ENCODE measurements around the gene ARPC5L.

Gene ARPC5L

GRCh38 chr9:124881138-124881743, 19.3 kb downstream of the ARPC5L start:
- no peaks in the 10 kb centered on the region for H3K27me3 ChIP-seq (replicated peaks)
- no peak overlapping the region for H3K27ac ChIP-seq
- in situ Hi-C loops (cut with HindIII; ENCODE audit: low pct_ligation_motif_present, low sequenced_read_pairs): no loop called here
- peaks cover 18% of the 10 kb centered on the region for H3K36me3 ChIP-seq (replicated peaks)
- no peak overlapping the region for H3K4me3 ChIP-seq (ENCODE audit: low read depth, low read length)
- DNase-seq: no peak
- TF ChIP-seq, protein P1, sequence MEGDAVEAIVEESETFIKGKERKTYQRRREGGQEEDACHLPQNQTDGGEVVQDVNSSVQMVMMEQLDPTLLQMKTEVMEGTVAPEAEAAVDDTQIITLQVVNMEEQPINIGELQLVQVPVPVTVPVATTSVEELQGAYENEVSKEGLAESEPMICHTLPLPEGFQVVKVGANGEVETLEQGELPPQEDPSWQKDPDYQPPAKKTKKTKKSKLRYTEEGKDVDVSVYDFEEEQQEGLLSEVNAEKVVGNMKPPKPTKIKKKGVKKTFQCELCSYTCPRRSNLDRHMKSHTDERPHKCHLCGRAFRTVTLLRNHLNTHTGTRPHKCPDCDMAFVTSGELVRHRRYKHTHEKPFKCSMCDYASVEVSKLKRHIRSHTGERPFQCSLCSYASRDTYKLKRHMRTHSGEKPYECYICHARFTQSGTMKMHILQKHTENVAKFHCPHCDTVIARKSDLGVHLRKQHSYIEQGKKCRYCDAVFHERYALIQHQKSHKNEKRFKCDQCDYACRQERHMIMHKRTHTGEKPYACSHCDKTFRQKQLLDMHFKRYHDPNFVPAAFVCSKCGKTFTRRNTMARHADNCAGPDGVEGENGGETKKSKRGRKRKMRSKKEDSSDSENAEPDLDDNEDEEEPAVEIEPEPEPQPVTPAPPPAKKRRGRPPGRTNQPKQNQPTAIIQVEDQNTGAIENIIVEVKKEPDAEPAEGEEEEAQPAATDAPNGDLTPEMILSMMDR (IDR thresholded peaks at IDR 0.05; ENCODE audit: low read depth, low read length, missing control alignments): no peak

DNA sequence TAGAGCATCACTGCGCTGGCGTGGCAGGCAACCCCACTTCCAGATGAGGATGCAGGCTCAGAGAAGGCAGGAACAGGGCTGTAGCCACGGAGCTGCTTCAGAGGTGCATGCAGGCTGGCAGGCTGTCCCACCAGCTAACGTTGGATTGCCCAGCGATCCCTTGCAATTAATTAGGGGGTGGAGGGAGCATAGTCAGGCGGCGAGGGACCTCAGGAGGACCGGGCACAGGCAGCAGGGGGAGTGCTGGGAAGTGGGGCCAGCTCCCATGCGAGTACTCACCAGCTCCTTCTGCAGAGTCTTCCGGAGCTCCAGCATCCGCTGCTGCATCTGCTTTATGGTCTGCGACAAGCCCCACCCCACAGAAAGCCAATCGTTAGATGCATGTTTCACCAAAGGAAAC, 20.3 kb downstream of the ARPC5L start:
- Histone ChIP-seq H3K27ac (no peak overlapping the region), H3K27me3 (replicated peaks) (no peaks in the 10 kb centered on the region), H3K4me3 (ENCODE audit: low read depth, low read length) (no peak overlapping the region), H3K36me3 (replicated peaks) (peaks cover 10% of the 10 kb centered on the region)
- DNase-seq: no peak
- in situ Hi-C loops (cut with HindIII; ENCODE audit: low pct_ligation_motif_present, low sequenced_read_pairs): no loop called here
- TF ChIP-seq, protein P1 (IDR thresholded peaks at IDR 0.05; ENCODE audit: low read depth, low read length, missing control alignments): no peak

DNA sequence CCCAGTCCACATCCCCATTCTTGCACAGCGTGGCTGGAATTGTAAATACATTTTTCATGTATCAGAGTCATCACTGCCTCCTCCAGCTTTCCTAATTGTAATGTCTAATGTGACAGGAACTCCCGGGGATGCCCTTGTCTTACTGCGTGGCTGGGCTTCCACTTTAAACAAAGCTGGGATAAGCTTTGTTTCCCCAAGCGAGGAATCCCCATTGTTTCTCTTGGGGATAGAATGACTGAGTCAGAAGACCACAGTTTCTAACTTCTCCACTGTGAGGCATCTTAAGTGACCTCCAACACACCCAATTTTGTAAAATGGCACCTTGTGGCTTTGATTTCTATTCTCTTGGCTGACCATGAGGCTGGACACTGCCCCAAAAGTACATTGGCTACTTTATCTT, 22.4 kb downstream of the ARPC5L start:
- DNase-seq: no peak
- H3K27me3 ChIP-seq (replicated peaks): no peaks in the 10 kb centered on the region
- peaks cover 8% of the 10 kb centered on the region for H3K36me3 ChIP-seq (replicated peaks)
- no peak overlapping the region for H3K4me3 ChIP-seq (ENCODE audit: low read depth, low read length)
- in situ Hi-C loops (cut with HindIII; ENCODE audit: low pct_ligation_motif_present, low sequenced_read_pairs): no loop called here
- no peak overlapping the region for H3K27ac ChIP-seq
- TF ChIP-seq, protein P1 (IDR thresholded peaks at IDR 0.05; ENCODE audit: low read depth, low read length, missing control alignments): no peak

- no peaks in the 10 kb centered on the region for H3K27me3 ChIP-seq (replicated peaks)
- H3K4me3 ChIP-seq (ENCODE audit: low read depth, low read length): no peak overlapping the region
- no peak for DNase-seq
- peaks cover 12% of the 10 kb centered on the region for H3K36me3 ChIP-seq (replicated peaks)
- in situ Hi-C loops (cut with HindIII; ENCODE audit: low pct_ligation_motif_present, low sequenced_read_pairs): no loop called here
- TF ChIP-seq, protein P1 (IDR thresholded peaks at IDR 0.05; ENCODE audit: low read depth, low read length, missing control alignments): no peak
- no peak overlapping the region for H3K27ac ChIP-seq
Observed at GRCh38 chr9:124885551-124885950, 23.6 kb downstream of the ARPC5L start.

DNA sequence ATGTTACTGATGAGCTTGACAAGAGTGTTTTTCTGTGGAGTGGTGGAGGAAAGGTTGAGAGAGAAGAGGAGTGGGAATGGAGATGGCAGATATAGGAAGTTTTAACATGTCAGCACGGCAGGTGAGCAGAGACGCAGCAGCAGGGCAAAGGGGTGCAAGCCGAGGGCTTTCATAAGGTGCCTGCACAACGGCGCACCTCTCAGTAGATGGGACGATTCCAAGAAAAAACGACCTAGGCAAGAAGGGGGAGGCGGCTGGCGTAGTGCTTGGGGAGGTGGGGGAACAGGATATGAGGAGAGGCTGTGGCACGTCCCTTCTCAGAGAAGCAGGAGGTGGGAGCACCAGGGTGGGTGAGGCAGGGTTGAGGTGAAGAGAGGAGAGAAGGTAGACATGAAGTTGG, 24.5 kb downstream of the ARPC5L start:
- Histone ChIP-seq H3K4me3 (ENCODE audit: low read depth, low read length) (no peak overlapping the region), H3K27ac (no peak overlapping the region), H3K27me3 (replicated peaks) (no peaks in the 10 kb centered on the region), H3K36me3 (replicated peaks) (peaks cover 15% of the 10 kb centered on the region)
- DNase-seq: no peak
- in situ Hi-C loops (cut with HindIII; ENCODE audit: low pct_ligation_motif_present, low sequenced_read_pairs): no loop called here
- TF ChIP-seq, protein P1 (IDR thresholded peaks at IDR 0.05; ENCODE audit: low read depth, low read length, missing control alignments): no peak

- TF ChIP-seq, protein P1 (IDR thresholded peaks at IDR 0.05; ENCODE audit: low read depth, low read length, missing control alignments): no peak
- H3K27ac ChIP-seq: no peak overlapping the region
- H3K27me3 ChIP-seq (replicated peaks): no peaks in the 10 kb centered on the region
- DNase-seq: no peak
- in situ Hi-C loops (cut with HindIII; ENCODE audit: low pct_ligation_motif_present, low sequenced_read_pairs): no loop called here
- H3K4me3 ChIP-seq (ENCODE audit: low read depth, low read length): no peak overlapping the region
- H3K36me3 ChIP-seq (replicated peaks): peaks cover 15% of the 10 kb centered on the region
Observed at GRCh38 chr9:124886866-124887492, 25.0 kb downstream of the ARPC5L start.

All from brain microvascular endothelial cell (primary cell).